NCI-H526 (cell line): Measurements from ENCODE around the gene INPP5A.
"Not testable (repeated sequence)": the region's sequence is repeated elsewhere in the genome, so short reads cannot be mapped to it uniquely, and the experiment has no call there.

Experiments used
- DNase-seq, 2 experiments: peaks; one replicate each; lab custom pipeline; 2025; lab: John Stamatoyannopoulos, UW

Gene INPP5A

DNA sequence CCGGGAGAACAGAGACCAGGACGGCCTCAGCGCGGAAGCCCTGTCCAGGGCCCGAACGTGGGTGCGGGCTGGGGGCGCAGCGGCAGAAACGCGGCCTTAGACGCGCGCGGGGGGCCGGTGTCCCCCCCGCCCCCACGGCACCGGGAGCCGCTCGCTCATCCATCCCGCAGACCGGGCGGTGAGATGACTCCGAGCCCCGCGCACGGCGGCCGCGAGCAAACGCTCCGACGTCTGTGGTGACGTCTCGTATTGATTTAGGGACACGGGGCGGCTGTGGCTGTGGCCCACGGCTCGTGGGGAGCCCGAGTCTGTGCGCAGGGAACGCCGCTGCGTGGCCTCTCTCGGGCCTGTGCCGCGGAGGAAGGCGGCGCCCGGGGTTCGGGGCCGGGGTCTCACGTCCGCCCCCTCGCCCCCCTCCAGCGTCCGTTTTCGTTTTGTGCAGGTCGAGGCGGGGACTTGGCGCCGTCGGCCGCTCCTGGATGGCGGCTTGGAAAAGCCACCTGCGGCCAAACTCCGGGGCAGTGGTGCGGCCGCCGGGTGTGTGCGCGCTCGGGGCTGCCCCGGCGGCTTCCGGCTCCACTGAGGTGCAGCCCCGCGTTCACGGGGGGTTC, 249.4 kb downstream of the INPP5A start:
- DNase-seq = no peak

- DNase-seq = peak in 1 of 2 experiments; percentile 31
Observed at GRCh38 chr10:132787495-132788179, 250.1 kb downstream of the INPP5A start.

GRCh38 chr10:132788180-132788830, 250.7 kb downstream of the INPP5A start:
- no peak for DNase-seq

DNA sequence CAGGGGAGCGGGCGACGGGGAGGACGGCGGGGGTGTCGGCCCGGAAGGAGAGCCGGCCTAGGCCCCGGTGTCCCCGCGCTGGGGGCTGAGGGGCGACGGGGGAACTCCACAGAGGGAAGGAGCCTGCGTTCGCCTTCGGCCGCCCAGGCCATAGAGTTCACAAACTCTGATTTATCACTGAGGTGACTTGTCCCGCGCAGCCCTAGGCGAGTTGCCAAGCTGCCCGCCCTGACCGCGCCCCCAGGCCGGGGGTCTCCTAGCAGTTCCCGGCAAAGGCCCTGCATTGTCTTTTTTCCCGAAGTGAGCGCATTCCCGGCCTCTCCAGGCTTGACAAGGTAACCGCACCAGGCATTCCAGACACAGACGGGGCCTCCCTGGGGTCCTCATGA, 251.2 kb downstream of the INPP5A start:
- DNase-seq = no peak

DNA sequence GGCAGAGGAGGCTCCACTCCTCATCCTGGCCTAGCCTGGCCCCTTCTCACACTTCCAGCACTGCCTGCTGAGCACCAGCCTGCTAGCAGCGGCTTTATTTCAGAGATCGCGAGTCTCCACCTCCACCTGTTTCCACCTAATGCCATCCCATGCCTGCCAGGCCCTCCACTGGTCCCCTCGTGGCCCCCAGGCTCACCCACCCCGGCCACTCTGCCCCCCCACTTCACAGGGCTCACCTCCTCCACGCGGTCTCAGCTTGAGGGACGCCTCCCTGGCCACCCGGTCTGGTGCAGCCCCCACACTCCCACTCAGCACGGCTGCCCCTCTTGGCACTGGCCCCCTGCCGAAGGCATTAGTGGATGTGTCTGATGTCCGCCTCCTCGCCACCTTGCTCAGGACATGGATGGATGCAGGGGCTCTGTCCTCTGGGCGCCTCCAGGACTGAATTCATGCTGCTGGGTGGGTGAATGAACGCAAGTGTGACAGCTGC, 252.1 kb downstream of the INPP5A start:
- DNase-seq = no peak

GRCh38 chr10:132790470-132790869, 252.9 kb downstream of the INPP5A start:
- no peak for DNase-seq

GRCh38 chr10:132790934-132791829, 253.6 kb downstream of the INPP5A start:
- DNase-seq = no peak

DNA sequence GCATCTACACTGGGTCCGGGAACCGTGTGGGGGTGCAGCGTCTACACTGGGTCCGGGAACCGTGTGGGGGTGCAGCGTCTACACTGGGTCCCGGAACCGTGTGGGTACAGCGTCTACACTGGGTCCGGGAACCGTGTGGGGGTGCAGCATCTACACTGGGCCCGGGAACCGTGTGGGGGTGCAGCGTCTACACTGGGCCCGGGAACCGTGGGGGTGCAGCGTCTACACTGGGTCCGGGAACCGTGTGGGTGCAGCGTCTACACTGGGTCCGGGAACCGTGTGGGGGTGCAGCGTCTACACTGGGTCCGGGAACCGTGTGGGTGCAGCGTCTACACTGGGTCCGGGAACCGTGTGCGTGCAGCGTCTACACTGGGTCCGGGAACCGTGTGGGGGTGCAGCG, 254.5 kb downstream of the INPP5A start:
- DNase-seq = not testable (repeated sequence)

DNA sequence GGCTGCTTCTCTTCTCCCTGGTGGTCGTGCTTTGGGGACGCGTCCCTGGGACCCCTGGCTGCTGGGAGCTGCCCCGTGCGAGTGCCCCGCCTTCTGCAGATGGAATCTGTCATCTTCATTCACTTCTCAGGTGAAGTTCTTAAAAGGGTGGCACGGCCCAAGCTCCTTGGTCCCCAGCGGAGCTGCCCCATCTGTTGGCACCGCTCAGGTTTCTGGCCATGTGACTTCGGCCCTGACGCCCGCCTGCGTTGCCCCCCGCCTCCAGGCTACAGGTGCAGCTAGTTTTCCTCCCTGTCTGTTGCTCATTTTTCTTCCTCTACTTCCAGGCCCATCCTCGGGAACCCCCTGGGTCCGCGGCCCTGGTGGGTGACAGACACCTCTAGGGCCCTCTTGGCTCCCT, 255.2 kb downstream of the INPP5A start:
- DNase-seq = no peak

- no peak for DNase-seq
Observed at GRCh38 chr10:132793213-132793612, 255.6 kb downstream of the INPP5A start.

GRCh38 chr10:132793871-132794849, 256.6 kb downstream of the INPP5A start:
- DNase-seq = peak; percentile 3 to 59

DNA sequence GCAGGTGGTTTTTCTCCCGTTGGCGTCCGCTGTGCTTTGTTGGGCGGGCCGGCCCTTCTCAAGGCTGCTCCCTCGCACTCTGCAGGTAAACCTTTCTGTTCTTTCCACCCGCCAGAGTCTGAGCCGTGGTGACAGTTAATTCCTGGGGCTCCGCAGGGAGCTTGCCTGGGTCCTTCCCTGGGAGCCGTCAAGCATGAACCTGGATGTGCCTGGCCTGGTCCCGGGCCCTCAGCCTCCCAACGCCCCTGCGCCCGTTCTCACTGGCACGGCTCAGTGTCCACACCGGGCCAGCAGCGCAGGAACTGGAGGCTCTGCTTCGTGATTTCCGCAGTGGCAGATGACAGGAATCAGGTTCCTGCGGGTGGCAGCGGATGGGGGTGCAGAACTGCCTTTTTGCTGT, 259.3 kb downstream of the INPP5A start:
- DNase-seq = no peak

DNA sequence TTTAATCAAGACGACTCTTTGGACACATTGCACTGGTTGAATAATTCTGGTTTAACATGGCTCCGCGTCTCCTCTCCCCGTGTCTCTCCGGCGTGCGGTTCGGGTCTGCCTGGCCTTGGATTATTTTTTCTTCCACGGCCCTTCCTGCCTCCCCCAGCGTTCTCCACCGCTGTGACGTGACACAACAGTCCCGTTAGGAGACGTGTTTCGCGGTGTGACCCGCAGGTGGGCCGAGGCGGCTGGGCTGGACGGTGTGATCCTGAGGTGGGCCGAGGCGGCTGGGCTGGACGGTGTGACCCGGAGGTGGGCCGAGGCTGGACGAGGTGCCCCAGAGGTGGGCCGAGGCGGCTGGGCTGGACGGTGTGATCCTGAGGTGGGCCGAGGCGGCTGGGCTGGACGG, 260.4 kb downstream of the INPP5A start:
- DNase-seq = not testable (repeated sequence)

DNA sequence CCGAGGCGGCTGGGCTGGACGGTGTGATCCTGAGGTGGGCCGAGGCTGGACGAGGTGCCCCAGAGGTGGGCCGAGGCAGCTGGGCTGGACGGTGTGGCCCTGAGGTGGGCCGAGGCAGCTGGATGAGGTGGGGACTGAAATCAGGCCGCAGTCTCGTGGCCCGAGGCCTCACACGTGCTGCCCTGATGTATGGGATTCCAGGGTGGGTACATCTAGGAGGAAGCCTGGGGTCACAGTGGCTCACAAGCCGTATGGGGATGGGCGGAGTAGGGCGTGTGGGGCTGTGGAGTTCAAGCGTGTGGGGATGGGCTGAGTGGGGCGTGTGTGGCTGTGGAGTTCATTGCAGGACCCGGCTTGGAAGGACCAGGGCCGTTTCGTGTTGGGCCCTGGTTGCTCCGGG, 260.8 kb downstream of the INPP5A start:
- no peak for DNase-seq

GRCh38 chr10:132798876-132799275, 261.3 kb downstream of the INPP5A start:
- no peak for DNase-seq

DNA sequence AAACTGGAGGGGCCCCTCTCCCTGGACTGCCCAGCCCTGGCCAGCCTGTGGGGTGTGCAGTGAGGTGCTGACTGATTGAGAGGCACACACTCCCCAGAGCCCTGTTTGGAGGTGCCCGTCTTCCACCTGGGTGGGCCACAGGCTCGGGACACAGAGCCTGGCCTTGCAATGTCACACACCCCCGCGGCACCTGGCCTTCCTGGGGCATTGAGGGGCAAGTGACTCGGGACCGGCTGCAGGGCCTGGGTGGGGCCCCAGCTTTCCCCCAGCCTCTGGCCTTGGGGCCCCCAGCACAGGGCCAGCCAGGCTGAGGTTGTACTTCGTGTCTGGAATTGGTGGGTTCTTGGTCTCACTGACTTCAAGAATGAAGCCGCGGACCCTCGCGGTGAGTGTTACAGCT, 262.3 kb downstream of the INPP5A start:
- DNase-seq = no peak

DNA sequence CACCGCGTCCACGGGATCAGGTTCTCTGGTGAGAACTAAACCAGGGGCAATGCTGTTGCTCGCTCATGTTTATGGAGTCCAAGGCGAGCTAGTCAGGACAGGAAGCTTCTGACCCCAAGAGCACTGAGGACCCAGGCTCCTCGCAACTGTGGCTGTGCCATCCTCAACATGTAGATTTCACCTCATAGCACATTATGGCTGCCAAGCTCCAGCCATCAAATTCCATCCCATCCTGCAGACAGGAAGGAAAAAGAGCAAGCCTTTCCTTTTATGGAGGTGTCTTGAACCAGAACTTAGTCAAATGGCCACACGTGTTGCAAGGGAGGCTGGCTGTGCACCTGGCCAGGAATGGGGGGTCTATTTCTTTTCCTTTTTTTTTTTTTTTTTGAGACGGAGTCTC, 264.5 kb downstream of the INPP5A start:
- DNase-seq = no peak

GRCh38 chr10:132802694-132803320, 265.2 kb downstream of the INPP5A start:
- no peak for DNase-seq

GRCh38 chr10:132803416-132804210, 266.0 kb downstream of the INPP5A start:
- DNase-seq = no peak

GRCh38 chr10:132804287-132804686, 266.7 kb downstream of the INPP5A start:
- no peak for DNase-seq
